Measurements from ENCODE around the gene FBRSL1.

The FBRSL1 gene

DNA sequence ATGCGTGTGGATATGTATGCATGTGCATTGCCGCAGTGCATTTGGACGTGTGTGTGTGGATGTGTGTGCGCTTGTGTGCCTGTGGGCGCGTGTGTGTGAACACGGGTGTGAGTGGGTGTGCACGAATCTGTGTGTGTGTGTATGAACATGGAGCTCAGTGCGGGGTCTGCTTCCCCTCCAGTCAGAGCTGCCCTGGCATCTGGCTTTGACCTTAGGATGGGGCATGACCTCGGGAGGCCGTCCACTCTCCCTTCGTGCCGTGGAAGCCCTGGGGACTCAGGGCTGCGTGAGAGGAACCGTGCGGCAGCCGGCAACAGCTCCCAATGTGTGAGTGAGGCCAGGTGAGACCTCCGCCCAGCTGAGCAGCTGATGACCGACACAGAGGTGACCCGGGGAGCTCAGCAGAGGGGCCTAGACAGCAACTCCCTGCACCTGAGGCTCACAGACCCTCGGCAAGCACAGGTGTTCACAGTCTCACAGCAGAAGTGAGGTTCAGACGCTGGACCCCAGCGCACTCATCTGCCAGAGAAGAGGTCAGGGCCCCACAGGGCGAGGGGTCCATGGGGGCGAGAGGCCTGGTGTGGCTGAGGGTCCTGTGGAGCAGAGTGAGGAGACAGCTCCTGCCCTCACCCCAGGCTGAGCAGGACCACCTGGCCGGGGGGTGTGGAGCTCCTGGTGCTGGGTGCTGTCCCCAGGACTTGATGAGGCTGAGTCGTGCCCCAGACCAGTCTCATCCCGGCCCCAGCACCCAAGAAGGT, 33.6 kb upstream of the FBRSL1 start:
- TF ChIP-seq, protein P1, sequence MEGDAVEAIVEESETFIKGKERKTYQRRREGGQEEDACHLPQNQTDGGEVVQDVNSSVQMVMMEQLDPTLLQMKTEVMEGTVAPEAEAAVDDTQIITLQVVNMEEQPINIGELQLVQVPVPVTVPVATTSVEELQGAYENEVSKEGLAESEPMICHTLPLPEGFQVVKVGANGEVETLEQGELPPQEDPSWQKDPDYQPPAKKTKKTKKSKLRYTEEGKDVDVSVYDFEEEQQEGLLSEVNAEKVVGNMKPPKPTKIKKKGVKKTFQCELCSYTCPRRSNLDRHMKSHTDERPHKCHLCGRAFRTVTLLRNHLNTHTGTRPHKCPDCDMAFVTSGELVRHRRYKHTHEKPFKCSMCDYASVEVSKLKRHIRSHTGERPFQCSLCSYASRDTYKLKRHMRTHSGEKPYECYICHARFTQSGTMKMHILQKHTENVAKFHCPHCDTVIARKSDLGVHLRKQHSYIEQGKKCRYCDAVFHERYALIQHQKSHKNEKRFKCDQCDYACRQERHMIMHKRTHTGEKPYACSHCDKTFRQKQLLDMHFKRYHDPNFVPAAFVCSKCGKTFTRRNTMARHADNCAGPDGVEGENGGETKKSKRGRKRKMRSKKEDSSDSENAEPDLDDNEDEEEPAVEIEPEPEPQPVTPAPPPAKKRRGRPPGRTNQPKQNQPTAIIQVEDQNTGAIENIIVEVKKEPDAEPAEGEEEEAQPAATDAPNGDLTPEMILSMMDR (IDR thresholded peaks at IDR 0.05), result no peak

DNA sequence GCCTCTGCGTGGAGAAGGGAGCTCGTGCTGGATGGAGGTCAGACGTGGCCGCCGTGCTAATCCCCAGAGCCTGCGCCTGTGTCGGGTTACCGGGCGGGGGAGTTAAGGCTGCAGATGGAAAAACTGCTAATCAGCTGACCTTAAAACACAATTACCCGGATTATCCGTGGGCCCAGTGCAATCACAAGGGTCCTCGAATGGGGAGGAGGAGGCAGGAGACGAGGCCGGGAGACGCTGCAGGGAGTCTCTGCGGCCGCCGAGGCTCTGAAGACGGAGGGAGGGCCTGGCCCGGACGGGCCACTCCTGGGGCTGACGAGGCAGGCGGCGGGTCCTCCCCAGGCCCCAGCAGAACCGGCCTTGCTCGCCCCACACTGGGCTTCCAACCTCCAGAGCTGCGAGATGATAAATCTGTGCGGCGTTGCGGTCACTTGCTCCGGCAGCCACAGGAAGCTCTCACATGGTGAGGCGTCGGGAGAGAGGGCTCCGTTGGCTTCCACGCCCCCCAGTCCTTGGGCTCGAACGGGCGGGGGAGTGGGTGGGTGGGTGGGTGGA, 32.9 kb upstream of the FBRSL1 start:
- TF ChIP-seq, protein P1 (IDR thresholded peaks at IDR 0.05), result no peak

DNA sequence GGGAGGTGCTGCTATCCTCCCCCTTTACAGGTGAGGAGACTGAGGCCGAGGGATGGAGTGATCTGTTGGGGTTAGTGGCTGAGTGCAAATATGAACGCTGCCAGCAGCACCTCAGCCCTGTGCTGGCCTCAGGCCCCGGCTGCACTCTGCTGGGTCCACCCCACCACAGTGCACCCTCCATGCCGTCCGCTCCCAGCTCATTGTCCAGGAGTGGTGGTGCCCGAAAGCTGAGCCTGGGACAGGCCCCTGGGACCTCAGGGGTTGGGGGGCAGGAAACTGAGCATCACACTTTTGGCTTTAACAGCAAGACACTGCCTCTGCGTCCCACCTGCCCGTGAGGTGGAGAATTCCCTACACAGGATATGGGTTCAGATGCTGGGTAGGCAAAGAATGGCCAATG, 31.5 kb upstream of the FBRSL1 start:
- TF ChIP-seq, protein P1 (IDR thresholded peaks at IDR 0.05), result no peak

DNA sequence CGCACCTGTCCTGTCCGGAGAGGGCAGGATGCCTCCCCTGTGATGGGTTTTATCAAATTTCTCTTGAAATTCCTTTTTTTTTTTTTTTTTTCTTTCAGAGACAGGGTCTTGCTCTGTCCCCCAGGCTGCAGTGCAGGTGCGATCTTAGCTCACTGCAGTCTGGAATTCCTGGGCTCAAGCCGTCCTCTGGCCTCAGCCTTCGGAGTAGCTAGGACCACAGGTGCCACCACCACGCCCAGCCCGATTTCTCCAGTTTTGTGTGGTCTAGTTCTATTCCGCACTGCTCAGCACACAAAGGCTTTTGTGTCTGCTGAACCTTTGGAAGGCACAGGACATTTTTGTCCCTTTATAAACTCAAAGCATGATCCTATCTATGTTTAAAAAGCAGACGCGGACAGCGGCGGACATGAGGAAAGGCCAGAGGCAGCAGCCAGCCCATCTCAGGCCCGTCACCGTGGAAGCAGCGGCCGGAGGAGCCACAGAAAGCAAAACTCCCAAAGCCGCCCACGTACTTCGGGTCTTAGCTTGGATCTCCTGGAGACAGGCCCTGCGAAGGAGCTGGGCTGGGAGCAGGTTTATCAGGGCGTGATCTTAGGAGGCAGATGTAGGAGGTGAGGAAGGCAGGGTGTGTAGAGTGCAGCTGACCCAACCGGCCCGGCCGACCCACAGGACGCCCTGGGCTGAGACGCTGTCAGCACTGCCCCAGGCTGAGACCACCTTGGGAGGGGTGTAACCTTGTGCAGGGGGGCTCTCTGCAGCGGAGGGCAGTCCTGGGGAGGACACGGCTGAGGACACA, 30.9 kb upstream of the FBRSL1 start:
- TF ChIP-seq, protein P1 (IDR thresholded peaks at IDR 0.05), result no peak

DNA sequence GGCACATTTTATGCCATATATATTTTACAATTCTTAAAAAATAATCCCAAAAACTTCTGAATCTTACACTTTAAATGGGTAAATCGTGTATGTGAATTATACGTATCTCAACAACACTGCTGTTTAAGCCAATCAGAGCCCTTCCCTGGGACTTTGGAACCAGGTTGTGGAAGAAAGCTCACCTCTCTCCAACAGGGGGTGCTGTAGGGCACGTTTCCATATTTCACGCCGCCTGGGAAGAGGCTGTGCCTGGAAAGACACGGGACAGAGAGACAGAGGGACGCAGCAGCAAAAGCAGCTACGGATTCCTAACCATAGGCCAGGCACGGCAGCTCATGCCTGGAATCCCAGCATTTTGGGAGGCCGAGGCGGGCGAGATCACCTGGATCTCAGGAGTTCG, 29.4 kb upstream of the FBRSL1 start:
- TF ChIP-seq, protein P1 (IDR thresholded peaks at IDR 0.05), result peak; percentile 20; the same call in 1 of the 2 replicates

DNA sequence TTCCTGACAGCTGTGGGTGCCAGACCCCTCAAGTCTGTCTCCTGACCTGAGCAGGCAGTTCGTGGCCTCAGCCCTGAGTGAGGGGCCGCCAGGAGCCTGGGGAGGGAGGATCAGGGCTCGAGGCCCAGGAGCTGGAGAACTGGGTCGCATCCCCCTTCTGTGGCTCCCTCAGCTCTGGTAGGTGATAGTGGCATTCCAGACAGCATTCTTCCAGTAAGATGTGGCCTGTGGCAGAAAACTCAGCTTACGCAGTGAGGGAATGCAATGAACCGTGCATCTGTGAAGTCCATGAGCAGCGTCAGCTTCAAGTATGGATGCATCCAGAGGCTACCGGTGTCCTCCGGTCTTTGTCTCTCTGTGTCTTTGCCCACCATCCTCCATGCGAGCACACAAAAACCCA, 28.4 kb upstream of the FBRSL1 start:
- TF ChIP-seq, protein P1 (IDR thresholded peaks at IDR 0.05), result no peak

DNA sequence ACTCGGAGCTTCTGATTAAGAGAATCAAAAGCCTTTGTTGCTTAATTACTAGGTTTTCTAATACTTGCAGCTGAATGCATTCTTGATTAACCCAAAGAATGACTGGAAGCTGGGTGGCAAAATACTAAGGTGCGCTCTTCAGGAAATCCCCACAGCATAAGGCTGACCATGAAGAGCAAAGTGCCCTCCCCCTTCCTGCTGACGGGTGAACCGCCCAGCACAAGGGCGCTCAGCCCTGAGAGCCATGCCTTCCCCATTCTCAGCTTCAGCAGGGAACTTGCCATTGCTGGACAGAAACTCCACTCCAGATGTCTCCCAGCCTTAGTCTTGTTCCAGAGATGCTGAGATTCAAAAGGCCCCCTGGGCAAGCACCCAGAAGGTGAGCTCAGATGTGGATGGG, 27.2 kb upstream of the FBRSL1 start:
- TF ChIP-seq, protein P1 (IDR thresholded peaks at IDR 0.05), result no peak
